ENCODE results near the gene USP20.

Gene USP20

GRCh38 chr9:129921905-129922304 is 86.6 kb downstream of the USP20 start:
- no peak for DNase-seq

- DNase-seq: no peak
Observed at GRCh38 chr9:129923589-129923988, 88.3 kb downstream of the USP20 start.

GRCh38 chr9:129929496-129930125 is 94.4 kb downstream of the USP20 start:
- DNase-seq: no peak

GRCh38 chr9:129930743-129931142 is 95.5 kb downstream of the USP20 start:
- no peak for DNase-seq

All from GDM1 (cell line).